SW480 (cell line): ENCODE data around the gene PRKN.

ENCODE experiments used
- DNase-seq: peaks from one replicate; pipeline ENCODE4 v3.0.0-alpha.2; 2016; ENCODE audit warnings: low spot score

Gene PRKN

DNA sequence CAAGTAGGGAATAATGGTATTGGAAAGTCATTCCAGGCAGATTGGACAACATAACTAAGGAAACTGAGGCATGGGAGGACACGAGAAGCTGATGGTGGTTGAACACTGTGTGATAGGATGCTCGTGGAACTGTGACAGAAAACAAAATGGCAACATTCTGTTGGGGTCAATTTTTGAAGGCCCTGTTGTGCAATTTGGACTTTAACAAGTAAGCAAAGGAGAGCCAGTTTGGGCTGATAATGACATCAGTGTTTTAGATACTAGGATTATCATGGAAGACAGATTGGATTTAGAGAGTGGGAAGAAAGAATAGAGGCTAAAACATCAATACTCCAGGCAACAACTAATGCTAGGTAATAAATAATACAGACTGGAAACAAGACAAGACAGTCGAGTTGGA lies 53.1 kb downstream of the PRKN start:
- no peak for DNase-seq

DNA sequence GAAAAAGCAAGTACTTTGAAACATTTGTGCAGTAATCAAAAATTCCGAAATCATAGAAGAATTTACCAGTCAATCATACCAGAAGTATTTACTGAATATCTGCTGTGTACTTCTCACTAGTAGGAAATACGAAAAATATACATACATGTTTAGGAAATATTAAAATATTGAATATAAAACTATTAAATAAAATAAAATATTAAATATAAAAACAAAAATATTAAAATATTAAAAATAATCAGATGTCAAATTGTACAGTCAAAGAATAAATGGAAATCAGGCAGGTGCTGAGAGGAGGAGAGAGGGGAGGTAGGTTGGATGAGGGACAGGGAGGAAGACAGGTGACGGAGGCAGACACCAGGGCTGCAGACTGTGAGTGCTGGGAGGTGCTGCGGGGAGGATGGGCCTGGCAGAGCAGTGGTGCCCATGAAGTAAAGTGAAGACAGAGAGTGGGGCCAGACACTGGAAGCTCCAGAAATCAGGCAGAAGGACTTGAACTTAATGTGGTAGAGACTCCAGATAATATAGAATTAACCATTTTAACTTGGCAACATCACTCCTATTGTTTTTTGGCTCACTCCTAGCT lies 55.9 kb downstream of the PRKN start:
- DNase-seq, result no peak

DNA sequence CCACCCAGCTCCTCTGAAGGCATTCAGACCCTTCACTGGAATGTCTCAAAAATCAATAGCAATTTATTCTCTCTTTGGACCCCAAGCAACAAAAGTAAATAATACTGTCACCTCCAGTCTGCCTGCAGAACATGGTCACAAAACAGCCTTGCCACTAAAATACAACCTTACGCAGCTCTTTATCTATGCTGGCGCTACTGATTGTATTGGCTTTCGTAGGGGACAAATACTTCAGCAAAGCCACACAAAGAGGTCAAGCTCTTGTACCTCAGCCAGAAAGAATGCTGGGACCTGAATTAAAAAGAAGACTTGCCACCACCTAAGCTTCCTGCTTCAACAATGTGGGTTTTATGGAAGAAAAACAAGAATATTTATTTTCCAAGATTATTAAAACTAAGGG lies 57.2 kb downstream of the PRKN start:
- no peak for DNase-seq

DNA sequence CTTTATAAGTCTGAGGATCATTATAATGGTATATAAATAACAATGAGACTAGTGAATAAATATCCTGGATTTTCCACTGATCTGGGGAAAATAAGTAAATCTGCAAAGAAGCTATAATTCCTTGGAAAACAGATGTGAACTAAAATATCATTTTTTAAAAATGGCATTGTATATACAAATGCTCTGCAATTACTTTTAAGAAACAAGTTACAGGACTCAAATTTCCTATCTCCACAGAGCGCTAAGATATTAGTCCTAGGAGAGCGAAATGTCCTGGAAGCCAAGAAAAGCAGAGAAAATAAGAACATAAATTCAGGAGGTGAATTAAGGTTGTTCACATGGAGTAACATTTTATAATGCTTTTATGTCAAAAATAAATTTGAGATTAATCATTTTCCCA lies 61.3 kb downstream of the PRKN start:
- no peak for DNase-seq

DNA sequence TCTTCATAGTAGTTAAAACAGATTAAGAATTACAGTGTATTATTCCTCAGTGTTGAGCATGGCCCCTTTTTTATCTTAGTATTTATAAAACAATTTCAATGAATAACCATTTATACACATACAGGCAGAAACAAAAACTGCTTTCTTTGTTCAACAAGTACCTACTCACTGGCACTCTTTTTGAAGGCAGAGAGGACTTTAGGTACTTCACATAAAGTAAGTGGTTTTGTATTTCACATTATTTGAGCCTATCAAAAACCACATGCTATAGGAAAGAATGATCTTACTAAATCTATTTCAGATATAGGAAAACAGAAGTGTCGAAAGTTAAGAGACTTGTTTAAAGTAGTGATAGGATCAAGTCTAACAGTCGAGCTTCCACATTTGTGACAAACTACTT lies 73.8 kb downstream of the PRKN start:
- no peak for DNase-seq

DNA sequence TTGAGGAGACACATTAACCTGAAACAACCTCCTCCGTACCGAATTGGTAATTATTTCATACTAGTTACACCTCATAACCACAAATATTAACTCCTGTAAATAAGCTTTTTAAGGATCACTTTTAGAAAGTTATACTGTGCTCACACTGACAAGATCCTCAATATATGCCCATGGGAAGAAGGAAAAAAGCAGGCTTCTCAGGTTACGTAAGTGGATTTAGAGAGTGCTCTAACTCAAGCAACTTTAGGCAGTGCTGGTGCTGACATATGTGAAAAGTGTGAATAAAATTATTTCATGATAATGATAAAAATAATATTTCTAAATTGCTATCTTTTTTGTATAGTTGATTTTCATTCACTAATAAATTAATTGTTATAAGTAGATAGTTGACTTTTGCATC lies 76.1 kb downstream of the PRKN start:
- DNase-seq, result no peak

DNA sequence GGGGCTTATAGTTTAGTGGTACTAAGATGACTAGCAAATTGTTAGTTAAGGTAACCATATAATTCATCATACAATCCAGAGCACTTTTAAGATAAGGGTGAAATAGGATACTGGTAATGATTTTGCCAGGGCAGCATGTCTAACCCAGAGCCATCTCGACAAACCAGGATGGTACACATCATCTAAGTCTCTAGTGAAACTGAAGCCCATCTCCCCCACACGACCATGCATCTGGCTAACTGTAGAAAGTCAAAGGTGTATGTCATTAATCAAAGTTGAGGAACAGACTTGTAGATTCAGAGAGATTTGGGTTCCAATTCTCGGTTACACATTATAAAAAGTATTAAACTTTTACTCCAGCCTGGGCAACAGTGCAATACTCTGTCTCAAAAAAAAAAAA lies 78.3 kb downstream of the PRKN start:
- no peak for DNase-seq

DNA sequence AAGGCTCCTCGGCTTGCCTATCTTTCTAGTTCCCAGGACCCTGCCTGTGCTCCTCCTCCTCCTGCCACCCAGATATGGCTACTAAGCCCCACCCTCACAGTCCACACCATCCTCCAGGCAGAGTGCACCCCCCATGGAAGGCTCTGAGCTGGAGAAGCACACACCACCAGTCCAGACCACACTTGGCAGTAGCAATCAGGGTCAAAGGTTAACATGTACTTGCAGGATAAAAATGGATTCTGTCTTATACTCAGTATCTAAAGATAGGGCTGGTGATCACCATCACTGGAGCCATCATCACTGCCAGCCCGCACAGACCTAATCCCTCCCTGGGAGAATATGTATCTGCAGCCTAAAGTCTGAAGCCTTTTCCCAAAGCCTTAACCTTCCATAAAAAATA lies 83.4 kb downstream of the PRKN start:
- no peak for DNase-seq

DNA sequence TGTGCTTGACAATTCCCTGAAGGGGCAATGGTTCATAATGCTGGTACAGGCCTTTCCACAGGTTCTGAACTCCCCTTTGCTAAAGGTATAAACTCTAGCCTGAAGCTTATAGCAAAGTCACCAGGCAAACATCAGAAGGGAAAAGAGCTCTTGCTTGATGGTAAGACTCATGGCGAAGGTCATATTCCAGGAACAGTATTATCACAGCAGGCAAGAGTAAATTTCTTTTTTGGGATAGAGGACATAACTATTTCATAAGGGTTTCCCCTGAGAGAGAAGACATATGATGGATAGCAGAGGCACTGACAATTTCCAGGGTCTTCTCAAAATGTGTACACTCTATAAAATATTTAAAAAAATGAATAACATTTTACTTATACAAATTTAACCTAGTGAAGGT lies 86.8 kb downstream of the PRKN start:
- DNase-seq, result no peak

DNA sequence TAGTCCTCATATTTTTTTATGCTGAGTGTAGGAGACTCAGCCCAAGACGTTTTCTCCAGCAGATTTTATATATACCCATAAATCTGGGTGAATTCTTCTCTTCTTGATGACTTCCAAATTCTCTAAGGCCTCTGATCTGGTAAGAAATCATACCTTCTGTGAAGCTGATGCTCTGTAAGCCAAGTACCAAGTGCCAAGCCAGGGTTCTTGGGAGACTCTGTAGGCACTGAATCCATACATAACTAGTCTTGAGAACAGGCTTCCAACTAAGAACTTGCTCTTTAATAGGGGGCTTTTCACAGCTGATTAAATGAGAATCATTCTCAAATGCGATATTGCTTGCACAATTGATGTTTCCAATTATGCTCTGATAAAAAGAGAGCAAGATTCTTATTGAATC lies 87.6 kb downstream of the PRKN start:
- DNase-seq, result no peak

DNA sequence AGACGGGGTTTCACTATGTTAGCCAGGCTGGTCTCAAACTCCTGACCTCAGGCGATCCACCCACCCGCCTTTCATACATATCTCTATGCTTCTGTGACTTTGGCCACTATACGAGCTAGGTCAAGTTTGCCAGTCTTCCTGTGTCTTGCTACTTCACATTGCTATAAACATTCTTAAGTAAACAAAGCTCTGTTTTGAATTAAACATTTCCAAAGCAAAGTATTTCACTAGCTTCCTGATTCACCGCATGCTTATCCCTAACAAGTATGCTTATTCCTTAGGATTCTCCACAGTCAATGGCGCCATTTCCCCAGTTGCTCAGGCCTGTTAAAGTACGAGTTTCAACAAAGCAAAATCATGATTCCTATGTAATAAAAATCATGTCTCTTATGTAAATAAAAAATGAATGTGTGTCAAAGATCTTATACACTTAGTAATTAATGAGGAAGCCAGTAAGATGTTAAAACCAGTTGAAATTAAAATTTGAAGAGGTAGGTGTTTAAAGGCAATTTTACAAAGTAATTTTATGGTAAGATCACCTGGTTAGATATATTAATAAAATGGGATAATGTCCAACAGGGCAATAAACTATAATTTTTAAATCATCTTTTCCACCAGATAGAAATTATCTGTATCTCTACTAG lies 88.5 kb downstream of the PRKN start:
- no peak for DNase-seq

DNA sequence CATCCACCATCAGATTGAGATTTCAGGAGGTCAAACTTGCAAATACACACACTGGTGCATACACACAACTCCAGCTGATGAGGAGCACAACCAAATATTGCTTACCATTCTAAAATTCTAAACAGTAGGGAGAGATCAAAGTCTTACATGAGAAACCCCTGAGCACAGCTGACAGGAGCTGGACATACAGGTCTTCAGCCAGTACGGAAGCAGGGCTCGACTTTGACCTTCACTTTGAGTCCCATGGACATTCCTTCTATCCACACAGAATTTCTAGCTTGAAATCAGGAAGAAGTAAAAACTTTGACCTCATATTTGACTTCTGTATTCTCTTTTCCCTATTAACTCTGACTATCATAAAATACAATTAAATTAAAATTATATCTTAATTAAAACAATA lies 90.2 kb downstream of the PRKN start:
- DNase-seq, result no peak

DNA sequence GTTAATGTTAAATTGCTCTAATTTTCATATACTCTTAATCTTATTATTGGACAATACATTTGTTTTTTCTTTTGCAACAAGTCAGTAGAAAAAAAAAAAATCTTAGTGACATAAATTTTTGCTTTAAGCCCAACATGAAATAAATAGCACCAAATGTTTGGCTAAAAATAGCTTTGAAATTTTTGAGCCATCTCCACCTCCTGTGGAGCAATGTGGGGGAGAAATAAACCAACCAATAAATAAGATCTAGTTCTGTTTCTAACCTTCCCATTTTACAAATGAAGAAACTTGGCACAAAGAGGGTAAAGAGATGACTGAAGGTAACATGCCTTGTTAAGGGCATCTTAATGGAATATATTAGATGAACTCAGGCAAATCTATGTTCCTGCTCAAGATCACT lies 91.4 kb downstream of the PRKN start:
- no peak for DNase-seq

DNA sequence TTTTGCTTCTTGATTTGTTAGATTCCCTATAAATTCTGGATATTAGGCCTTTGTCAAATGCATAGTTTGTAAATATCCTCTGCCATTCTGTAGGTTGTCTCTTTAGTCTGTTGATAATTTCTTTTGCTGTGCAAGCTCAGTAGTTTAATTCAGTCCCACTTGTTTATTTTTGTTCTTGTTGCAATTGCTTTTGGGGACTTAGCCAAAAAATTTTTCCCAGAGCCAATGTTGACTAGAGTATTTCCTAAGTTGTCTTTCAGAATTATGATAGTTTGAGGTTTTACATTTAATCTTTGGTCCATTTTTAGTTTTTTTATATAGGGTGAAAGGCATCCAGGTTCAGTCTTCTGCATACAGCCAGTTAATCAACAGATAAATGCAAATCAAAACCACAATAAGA lies 96.0 kb downstream of the PRKN start:
- no peak for DNase-seq

DNA sequence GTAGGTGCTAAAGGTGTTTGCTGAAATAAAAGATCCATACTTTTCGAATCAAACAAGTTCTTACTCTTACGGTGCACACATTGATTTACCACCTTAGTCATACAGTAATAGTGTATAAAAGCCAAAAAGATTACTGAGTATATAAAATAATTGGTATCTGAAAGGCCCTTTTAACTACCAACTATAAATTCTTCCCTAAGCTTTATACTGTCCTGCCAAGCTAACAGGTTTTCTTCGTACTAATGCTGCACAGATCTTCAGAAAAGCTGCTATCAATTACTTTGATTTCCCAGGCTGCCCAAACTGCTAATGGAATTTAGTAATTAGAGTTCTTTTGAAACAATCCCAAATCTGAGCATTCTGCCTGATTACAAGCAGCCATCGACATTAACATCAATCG lies 97.5 kb downstream of the PRKN start:
- DNase-seq, result no peak

DNA sequence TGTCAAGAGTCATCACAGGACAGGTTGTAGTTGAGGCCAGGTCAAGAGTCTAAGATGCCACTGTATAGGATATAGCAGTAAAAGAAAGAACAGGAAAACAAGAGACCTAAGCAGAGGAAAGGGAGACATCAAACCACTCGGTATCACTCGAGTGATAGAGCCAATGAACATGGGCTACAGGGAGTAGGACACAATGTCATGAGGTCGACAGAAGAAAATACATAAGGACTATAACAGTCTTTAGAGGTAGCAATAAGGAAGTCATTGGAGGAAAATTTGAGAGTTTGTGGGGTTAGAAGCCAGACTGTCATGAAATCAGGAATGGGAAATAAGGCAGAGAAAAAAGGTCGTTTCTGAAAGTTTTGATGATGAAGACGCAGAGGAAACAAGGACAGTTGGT lies 99.7 kb downstream of the PRKN start:
- no peak for DNase-seq

DNA sequence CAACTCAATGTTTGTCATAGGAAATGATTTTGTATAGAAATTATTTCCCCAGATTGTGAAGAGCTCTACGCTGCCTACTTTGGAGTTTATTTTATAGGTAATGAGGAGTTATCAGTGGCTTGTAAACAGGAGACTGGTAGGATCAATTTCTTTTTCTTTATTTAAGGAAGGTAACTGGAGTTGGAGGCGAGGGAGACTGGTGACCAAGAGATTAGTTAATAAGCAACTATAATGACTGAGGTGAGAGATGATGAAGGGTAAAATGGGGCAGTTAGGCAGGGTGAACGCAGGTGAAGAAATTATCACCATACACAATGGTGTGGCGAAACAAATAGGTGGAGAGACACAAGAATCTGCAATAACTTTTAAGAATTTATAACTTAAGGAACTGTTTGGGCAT lies 100.2 kb downstream of the PRKN start:
- DNase-seq, result no peak

DNA sequence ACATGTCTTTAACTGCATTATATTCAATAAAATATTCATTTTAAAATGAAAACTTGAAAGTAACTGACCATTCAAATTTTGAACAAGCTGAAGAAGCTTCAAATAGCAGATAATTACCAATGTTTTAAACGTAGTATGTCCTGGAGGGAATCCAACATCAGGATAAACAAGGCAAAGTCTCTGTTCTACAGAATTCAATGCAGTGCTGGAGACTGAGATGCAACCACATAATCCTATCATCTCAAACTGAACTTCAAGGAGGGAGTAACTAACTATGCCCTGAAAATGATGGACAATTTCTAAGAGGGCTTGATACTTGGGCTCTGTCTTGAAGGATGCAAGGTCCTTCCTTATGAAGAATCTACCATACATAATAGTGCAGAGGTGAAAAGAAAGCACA lies 100.7 kb downstream of the PRKN start:
- DNase-seq, result no peak

DNA sequence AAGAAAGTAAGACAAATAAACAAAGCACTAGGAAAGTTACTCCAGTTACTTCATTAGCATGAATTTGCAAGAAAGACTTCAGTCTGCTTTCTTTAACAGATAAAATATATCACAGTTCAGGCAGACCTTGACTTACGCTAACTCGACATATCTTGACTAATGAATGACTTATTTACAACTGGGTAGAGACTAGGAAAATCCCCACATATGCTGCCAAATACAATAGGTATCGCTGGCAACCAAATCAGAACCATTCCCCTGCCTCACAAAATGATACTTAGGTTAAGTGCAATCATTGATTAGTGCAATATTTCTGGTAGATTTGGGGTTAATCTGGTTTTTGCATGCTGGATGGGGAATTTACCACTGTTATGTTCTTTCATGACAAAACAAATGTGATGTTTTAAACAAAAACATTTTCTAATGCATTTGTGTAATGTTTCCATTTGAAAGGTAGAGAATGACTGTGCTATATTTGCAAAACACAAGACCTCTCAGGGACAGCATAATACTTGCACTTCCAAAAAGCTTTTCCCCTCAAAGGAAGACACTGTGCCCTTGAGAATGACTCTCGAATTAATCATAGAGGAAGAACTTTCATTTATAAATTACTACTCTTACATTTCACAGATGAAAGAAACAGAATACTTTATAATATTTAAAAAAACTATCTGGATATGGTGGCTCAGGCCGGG lies 101.6 kb downstream of the PRKN start:
- DNase-seq, result no peak

DNA sequence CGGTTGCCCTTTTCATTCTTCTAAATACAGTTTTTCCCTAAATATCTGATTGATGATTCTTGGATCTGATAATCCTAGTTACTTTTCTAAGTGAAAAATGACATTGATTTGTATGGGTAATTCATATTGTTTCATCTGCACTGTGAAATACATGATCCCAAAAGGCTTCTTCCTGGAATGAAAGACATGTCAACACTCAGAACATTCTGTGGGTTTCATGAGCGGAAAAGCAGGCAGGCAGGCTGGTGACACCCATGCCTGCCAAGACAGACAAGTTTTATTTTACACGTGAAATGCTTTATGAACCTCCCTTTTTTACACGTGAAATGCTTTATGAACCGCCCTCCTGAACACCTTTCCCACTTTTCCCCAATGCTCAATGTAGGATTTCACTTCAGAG lies 105.0 kb downstream of the PRKN start:
- no peak for DNase-seq

DNA sequence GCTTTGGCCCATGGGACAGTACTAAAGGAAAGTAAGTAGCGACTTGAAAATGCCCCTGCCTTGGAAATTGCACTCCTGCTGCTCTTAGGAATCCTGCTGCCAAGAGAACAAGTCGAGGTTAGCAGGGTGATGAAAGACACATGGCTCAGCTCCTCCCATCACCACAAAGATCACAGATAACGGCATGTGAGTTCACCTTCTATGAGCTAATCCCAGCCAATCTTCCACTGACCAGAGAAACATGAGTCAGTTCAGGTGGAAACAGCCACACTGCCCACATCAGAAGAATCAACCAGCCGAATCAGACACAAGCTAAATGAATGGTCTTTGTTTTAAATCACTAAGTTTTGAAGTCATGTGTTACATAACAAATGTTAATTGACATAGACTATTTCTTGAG lies 106.3 kb downstream of the PRKN start:
- peak; percentile 93 for DNase-seq

DNA sequence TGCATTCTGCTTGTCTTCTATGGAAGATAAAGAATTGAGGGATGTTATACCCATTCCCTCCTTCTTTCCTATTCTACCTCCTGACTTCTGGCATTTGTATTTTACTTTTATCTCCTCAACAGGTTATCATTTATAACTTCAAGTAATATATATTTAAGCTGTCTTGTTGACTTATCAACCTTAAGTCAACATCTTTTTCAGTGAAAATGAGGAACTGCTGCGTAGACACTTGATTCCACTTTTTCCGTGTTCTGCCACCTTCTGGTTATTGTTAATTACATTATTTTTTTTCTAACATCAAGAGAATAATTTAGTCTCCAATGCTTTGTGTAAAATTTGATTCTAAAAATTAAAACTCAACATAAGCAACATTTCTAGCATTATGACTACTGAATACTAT lies 107.5 kb downstream of the PRKN start:
- no peak for DNase-seq

DNA sequence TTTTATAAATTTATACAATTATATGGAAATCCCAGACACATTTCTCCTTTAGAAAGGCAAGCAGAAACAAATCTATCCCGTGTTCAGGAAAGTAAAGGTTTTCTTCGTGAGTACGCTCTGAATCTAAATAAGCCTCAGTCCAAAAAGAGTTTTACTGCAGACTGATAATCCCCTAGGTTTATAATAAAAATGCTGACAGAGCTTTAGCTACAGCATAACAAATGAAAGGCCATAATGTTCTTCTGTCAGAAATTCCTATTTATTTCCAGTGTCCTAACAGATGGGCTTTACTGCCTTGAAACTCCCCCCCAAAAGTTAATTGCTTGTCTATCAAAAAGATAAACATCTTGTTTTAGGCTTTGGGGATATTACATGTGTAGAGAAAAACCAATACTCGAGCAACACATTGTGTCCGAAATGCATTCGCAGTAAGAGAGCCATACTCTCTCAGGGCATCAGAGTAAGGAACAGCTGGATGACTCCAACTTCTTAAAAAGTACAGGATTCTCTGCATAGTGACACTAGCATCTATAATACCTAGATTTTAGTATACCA lies 109.0 kb downstream of the PRKN start:
- DNase-seq, result no peak
